Measurements from ENCODE around the gene EEF1A2.

Gene EEF1A2

DNA sequence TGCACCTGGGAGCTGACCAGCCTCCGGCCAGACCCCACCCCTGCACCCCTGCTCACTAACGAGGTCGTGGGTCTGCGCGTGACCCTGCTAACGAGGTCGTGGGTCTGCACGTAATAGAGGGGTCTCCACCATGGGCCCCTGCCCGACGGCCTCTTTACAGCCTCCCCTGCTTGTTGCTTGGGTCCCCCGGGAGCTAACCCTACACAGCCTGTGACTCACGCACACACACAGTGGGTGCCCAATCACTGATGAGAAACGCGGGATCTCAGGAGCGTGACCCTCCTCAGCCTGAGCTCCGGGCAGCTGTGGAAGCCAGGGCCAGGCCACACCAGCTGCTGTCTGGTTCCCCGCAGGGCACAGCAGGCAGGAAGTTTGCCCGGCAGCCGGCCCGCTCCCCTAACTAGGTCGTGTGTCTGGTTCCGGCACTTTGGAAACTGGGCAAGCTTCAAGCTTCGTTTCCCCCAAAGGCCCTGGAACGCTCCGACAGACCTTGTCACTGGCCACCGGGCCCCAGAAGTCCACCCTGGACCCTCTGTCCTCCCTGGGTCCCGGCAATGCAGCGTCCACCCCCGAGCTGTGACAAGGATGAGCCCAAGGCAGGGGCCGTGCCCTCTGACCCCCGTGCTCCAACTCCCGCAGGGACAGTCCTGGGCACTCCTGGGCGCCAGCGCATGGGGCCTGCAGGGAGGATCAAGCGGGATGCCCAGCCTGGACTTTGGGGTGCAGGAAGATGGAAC lies 37.5 kb upstream of the EEF1A2 start:
- no peak for DNase-seq

DNA sequence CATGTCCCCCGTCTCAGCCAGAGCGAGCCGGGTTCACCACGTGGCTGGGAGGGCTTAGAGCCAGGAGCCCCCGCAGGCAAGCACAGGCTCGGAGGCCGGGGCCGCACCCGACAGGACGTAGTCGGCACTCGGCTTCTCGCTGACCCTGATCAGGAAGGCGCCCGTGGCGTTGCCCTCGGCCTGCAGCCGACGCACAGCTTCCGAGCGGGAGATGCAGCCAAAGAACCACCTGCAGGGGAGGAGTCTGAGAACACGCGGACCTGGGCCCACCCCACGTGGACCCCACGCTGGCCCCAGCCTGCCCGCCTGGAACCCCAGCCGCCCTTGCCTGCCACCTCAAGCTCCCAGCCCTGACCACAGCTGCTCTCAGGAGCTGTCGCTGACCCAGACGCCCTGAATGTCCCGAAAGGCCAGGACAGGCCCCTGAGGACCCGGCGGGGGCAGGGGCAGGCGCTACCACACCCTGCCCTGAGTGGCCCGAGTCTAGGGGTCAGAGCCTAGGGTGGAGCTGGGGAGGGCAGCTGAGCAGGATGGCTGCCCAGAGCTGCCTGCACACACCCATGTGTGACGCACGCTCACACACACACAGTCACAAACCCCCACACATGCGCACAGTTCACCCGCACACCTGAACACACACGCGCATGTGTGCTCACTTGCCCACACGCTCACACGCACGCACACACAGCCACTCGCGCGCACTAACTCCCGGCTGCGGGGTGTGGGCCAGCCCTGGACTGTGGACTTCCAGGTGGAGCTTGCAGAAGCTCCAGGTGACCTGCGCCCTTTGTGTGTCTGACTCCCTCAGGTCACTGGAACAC lies 36.2 kb upstream of the EEF1A2 start:
- no peak for DNase-seq

DNA sequence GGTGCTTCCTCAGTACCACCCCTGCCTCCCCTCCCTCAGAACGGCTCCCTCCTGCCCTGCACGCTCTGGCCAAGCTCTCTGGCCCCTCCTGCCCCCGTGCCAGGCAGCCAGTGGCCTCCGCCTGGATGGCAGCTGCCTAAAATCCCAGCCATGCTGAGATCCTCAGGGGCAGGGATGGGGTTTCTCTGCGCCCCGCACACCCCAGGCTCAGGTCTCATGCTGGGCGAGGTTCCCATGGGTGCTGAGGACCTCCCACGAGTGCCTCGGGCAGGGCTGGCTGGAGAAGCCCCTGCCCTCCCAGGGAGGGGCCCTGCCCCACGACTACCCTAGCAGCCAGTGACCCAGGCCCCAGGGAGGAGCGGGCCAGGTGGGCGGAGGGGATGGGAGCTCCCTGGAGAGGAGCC lies 35.5 kb upstream of the EEF1A2 start:
- DNase-seq = no peak

DNA sequence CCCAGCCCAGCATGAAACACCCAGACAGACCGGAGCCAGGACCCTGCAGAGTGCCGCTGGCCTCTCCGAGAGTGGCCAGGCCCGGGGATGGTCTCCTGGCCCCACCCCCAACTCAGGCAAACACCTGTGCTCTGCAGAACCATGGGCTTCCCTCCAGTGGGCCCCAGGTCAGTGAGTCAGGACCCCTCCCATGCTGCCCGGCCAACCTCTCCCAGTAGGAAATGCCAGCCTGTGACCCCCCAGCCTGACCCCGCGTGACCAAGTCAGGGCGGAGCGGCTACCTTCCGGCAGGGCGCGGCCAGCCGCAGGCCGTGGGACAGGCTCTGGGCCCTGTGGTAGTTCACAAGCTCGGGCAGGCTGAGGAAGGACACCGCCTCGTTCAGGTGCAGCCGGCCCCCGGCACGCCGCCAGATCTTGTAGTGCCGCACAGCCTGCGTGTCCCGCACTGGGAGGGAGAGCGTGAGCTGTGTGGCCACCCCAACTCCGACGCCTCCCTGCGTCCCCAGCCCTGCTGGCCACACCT lies 35.0 kb upstream of the EEF1A2 start:
- DNase-seq = no peak

DNA sequence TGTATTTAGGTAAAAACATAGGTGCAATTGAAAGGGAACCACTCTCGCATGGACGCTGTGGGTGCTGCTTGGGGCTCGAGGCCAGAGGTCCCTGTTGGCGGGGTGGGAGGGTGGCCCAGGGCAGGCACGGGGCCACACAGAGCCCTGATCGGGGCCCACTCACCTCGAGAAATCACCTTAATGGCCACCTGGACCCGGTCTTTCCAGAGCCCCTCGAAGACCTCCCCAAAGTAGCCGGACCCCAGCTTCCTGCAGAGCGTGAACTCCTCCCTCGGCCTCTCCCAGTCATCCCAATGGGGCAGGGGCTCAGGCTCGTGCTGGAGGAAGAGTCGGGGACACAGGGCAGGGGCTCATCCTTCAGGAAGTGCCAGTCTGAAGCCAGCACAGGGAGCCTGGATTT lies 34.5 kb upstream of the EEF1A2 start:
- no peak for DNase-seq

DNA sequence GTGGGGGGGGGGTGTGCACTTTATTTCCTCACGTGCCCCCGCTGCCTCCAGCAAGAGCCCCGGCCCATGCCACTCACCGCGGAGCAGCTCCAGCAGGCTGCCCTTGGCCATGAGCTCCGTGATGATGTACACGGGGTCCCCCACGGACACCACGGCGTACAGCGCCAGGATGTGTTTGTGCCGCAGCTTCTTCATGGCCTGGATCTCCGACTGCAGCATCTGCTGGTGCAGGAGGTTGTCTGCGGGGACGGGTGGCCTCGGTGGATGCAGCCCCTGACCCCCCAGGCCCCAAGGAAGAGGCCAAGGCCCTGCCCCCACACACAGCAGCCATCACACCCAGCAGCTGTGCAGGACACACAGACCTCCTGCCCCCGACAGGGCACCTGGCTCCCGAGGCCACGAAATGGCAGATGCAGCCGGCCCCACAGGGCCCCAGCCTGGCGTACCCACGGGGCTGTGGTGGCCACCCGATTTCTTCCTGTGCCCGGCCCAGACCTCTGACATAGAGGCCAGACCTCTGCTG lies 33.6 kb upstream of the EEF1A2 start:
- no peak for DNase-seq

DNA sequence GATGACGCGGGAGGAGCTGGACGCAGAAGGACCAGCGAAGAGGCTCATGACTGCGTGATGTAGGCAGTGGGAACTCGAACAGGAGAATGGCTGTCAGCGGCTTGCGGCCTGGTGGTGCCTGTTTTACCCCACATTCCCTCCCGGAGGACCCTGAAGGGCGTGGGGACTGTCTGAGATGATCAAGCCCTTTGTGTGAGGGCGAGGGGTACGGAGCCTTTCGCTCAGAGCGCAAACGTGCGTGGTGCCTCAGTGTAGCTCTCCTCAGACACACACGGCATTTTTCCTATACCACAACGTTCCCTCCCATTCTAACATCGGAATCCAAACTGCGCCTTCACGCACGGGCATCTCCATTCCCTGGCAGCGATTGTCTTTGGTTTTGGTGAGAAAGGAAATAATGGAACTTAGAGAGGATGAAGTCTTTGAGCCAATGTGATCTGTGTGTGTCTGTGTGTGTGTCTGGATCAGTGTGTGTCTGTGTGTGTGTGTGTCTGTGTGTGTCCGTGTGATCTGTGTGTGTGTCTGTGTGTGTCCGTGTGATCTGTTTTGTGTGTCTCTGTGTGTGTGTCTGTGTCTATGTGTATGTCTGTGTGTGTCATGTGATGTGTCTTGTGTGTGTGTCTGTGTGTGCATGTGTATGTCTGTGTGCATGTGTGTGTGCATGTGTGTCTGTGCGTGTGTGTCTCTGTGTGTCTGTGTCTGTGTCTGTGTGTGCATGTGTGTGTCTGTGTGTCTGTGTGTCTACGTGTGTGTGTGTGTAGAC lies 33.0 kb upstream of the EEF1A2 start:
- no peak for DNase-seq

DNA sequence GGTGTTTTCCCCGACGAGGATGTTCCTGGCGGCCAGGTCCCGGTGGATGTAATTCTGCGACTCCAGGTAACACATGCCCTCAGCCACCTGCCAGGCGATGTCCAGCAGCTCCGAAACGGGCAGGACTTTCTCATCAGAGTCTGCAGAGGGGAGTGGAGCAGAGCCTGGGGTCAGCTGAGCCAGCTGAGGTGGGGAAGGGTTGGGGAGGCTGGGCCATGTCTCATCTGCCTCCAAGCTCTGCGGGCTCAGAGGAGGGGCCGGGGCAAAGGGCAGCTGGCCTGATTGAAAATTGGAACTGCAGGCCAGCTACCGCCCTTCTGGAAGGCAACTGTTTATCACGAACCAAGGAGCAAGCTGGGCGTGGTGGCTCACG lies 31.9 kb upstream of the EEF1A2 start:
- no peak for DNase-seq

DNA sequence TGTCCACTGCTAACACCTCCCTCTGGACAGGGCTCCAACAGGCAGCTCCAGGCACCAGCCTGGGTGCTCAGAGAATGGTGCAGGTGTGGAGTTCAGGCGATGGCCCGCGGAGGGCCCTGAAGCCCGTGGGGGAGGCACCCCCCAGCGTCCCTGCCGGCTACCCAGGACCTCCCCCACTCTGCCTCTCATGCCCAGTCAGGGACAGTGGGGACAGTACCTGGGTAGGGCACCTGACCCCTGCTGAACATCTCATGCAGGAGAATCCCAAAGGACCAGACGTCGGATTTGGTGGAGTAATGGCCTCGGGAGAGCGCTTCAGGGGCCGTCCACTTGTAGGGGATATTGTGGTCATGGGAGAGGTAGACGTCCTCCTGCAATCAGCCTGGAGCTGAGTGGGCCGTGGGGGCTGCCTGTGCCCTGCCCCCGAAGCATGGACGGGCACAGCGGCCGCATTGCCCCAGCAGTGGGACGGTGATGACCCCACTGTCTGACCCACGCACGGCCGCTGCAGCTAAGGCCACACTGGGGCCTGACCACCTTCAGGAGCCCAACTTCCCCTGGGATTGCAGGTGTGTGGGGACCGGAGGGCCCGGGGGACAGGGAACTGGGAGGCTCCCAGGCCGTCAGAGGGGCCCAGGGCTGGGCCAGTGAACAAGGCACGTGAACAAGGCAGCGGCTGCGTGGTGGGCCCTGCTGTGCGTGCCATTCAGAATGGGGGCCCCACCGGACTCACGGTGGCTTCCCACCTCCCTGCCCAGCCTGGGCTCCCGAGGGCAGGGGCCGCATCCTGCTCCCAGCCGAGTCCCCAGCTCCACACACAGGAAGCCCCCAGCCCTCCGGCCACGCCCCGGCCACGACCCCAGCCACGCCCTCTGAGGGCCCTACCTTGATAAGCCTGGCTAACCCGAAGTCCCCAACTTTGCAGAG lies 31.2 kb upstream of the EEF1A2 start:
- no peak for DNase-seq

DNA sequence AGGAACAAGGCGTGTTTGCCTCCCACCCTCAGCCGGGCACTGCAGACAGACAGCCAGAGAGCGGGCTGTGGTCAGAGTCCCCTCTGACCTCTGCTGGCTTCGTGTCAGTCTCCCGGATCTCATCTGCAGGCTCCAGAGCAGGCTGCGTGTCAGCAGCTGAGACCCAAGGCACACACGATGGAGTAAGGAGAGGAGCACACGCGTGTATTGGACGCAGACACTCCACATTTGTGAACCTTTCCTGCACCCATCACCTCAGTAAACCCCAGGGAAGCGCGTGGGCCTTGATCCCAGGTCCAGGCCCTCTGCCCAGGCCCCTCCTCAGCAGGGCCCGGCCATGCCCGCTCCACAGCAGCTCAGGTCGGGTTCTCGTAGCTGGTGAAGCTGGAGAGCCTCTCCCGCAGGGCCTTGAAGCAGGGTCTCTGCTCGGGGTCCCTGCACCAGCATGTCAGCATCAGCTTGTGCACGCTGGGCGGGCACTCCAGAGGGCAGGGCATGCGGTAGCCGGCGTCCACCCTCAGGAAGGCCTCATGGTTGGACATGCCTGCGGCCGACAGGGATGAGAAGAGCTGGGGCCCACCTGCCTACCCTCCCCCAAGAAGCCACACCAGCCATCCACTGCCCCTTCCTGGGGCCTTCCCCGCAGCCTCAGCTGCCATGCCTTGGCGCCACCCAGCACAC lies 30.4 kb upstream of the EEF1A2 start:
- DNase-seq = no peak

DNA sequence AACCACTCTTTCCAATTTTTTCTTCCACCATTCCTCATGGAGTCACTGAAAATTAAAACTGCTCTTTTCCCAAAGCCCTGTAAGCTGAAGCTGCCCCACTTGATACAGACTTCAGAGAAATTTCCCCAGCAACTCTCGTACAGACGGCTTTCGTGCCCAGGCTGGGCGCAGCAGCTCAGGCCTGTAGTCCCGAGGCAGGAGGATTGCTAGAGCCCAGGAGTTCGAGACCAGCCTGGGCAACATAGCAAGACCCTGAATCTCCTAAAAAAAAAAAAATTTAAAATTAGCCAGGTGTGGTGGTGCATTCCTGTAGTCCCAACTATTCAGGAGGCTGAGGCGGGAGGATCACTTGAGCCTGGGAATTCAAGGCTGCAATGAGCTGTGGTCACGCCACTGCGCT lies 28.3 kb upstream of the EEF1A2 start:
- DNase-seq = no peak

DNA sequence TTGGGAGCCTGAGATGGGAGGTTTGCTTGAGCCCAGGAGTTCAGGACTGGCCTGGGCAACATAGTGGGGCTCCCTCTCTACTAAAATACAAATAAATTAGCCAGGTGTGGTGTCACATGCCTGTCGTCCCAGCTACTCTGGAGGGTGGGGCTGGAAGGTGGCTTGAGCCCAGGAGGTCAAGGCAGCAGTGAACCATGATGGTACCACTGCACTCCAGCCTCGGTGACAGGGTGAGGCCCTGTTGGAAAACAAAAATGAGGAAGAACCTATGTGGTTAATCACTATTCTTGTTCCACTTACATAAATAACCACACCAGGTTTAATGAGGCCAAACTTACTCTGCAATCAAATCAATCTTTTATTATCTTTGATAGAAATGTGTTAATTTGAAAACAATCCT lies 27.1 kb upstream of the EEF1A2 start:
- peak; percentile 42 for DNase-seq

DNA sequence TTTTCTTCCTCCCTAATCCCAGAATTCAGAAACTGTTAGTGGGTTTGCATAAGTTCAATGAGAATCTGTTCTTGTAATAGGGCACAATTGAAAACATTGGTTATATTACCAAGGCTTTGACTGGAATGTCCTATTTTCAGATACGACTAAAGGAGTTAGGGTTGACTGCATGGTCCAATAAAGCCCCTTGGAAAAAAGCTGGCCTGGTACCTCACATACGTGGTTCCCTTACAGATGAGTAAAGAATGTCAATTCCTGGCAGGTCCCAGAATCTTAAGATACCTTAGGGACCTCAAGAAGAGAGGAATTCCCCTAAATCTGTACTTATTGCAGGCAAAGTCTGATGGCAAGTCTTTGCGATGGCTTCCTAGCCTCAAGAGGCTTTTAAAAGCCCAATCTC lies 26.3 kb upstream of the EEF1A2 start:
- no peak for DNase-seq

DNA sequence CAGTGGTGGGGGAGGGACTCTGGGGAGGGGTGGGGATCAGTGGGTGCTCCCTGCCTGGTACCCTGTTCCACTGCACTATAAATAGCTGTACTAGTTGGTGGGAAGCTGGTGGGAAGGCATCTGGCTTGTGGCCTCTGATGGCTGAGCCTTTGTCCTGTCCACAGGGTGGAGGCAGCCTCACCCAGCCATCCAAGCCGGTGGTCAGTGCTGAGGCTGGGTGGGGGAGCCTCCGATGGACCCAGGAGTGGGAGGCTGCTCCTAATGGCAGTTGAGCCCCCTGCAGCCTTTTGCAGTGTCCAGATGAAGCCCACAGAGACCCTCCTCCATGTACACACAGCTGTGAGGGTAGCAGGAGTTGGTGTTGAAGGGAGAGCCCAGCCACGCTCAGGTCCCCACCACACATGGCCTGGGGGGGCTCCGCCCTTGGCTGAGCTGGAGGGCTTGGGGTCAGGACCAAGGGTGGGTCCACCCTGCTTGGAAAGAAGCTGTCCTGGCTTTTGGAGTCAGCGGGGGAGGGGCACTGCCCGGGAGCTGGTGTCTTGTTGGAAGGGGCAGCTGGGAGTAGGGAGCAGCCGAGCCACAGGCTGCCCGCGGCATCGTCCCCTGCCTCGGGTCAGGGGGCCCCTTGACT lies 24.2 kb upstream of the EEF1A2 start:
- no peak for DNase-seq

DNA sequence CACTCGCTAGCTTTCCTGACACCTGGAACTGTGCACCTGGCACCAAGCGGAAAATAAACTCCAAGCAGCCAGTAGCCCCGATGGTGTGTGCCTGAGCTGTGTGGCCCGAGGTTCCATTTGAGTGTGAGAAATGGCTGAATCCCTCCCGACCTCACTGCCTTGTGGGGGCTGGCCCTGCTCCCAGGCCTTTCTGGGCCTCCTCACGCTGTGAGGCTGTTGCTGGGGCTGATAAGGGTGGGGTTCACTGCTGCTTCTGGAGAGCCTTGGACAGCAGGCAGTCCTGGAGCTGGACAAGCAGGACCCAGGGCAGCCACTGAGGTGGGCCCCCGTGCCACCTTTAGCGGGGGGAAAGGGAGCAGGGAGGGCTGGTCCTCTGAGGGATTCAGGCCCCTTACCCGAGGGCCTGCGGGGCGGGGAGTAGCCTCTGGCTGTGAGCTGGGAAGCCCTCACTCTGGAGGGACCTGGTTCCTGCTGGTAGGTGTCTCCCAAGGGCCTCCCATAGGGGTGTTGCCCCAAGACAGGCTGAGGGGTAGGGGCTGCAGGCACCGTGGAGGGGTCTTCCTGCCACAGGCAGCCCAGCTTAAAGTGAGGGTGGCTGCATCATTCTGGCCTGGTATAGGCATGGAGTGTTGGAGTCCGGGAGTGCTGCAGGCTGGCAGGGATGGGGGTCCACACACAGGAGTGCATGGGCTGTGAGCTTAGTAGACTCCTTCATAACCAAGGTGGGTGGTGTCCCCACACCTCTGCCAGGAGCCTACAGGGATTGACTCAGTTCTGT lies 23.4 kb upstream of the EEF1A2 start:
- DNase-seq = peak; percentile 39

DNA sequence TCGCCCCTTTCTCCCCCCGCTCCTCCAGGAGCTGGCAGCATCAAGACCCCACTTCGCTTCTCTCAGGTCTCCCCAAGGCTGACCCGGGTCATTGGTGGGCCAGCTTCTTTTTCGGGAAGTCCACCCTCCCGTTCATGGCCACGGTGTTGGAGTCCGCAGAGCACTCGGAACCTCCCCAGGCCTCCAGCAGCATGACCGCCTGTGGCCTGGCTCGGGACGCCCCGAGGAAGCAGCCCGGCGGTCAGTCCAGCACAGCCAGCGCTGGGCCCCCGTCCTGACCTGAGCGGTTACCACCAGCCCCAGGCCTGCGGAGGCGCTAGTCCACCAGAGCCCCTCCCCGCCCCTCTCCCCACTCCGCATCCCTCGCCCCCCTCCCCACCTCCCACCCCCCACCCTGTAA lies 22.7 kb upstream of the EEF1A2 start:
- DNase-seq = no peak

DNA sequence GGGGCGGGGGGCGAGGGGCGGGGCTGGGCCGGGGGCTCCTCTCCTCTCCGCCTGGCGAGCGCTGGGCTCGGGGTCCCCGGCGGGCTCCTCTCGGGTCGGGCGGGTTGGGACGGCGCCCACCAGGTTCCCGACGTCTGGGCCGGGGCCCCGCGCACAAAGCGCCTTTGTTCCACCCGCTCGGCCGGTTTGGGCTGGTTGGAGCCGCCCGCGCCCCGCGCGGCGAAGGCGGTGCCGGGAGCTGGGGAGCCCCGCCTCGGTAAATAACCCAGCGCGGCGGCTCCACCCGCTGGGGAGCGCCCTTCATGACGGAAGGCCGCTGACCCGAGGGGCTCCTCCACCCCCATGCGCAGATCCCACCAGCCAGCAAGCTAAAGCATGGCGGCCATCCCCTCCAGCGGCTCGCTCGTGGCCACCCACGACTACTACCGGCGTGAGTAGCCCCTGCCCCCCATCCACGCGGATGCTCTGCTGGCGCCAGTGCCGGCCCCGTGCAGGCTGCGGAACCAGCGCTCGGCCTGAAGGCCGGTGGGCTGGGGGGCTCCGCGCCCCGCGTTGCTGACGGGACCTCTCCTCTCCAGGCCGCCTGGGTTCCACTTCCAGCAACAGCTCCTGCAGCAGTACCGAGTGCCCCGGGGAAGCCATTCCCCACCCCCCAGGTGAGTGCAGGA lies 22.2 kb upstream of the EEF1A2 start:
- DNase-seq = peak; percentile 86

DNA sequence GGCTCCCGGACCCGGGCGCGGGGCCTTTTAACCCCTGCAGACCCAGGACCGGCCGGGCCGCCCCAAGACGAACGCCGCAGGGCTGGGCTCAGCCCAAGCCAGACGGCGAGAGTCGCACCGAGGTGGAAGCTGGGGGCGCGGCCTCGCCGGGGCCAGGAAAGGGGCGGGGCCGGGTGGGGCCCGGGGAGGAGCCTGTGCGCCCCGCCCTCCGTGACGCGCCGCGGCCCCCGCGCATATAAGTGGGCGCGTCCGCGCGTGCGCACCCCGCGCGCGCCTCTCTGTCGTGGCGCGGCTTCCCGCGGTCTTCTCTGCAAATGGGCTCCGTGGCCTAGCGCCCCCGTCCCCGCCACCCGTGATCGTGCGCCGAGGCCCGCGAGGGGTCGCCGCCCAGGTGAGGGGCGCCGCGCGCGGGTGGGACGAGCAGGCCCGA lies 21.6 kb upstream of the EEF1A2 start, which contains the start of gene PPDPF:
Gene PPDPF (plus strand): TSS at position 262 of the 430 bp plus-strand sequence. CDS start 544 bp downstream, outside the sequence.
- peak; percentile 87 for DNase-seq

All from hematopoietic multipotent progenitor cell treated with erythropoietin and hydrocortisone succinate and interleukin-3 and kit ligand, for 4 days (in vitro differentiated cells).